ENCODE measurements around the gene DNMT3A. TPM values are rescaled to one million over a fixed set of nuclear protein-coding genes. Genes with fewer than 3 reads are reported as not detected.

Gene DNMT3A
- total RNA-seq, 2 donors from 2014 or later: 55.2 to 64.6 TPM

DNA sequence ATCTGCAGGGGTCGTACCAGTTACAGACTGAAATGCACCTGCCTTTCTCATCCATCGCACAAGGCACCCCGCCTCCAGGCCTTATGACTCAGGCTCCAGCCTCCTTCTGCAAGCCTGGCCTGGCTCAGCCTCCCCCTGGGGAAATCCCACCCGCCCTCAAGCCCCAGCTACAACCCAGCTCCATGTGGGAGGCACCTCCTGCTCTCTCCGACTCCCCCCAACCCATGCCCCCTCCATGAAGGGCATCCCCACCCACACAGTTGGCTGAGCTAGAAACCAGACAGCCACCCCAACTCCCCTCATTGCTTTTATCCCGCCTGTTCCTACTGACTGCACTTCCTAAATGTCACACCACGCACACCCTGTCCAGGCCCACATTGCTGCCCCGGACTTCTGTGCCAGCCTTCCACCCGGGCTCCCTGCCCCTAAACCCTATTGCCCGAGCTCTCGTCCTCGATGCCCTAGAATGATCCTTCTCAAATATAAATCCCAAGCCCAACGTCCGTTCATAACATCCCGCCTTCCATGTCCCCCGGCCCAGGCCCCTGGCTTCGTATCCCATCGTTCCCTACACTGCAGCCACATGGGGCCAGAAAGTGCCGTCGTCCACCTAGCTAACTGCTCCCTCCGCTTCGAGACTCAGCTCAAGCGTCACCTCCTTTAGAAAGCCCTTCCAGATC lies 9.9 kb downstream of the DNMT3A start:
- peak; percentile 89 for ATAC-seq (replicated peaks)
- Mint-ChIP-seq H3K27me3 (no peaks in the 10 kb centered on the region), H3K27ac (peak overlapping the region; percentile 36), H3K4me3 (peak overlapping the region; percentile 29), H3K36me3 (ENCODE audit: low read depth) (peaks cover 24% of the 10 kb centered on the region), H3K9me3 (peaks cover 9% of the 10 kb centered on the region), H3K4me1 (peaks cover 47% of the 10 kb centered on the region)

- no peak overlapping the region for H3K4me3 Mint-ChIP-seq
- no peak overlapping the region for H3K27ac Mint-ChIP-seq
- H3K4me1 Mint-ChIP-seq: peaks cover 43% of the 10 kb centered on the region
- peaks cover 9% of the 10 kb centered on the region for H3K9me3 Mint-ChIP-seq
- peaks cover 31% of the 10 kb centered on the region for H3K36me3 Mint-ChIP-seq (ENCODE audit: low read depth)
- H3K27me3 Mint-ChIP-seq: no peaks in the 10 kb centered on the region
- no peak for ATAC-seq (replicated peaks)
Observed at GRCh38 chr2:25330937-25331336, 10.8 kb downstream of the DNMT3A start.

DNA sequence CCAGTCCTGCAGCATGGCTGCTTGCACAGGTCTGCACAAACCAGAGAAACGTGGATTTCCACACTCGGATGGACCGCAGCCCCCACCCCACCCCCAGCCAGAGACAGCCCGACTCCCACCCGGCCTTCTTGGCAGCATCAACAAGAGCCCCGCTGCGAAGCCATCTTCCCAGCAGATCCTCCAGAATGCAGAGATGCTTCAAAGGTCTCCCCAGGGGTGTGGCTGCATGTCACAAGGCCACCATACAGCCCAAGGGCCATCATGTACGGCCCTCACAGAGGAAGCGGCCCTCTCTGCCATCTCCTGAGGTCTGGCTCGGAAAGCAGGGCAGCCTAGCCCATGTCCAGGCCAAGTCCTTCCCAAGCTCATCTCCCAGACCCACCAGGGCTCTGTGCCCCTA lies 11.5 kb downstream of the DNMT3A start:
- H3K4me3 Mint-ChIP-seq: no peak overlapping the region
- H3K27ac Mint-ChIP-seq: no peak overlapping the region
- H3K36me3 Mint-ChIP-seq (ENCODE audit: low read depth): peaks cover 32% of the 10 kb centered on the region
- peaks cover 9% of the 10 kb centered on the region for H3K9me3 Mint-ChIP-seq
- H3K27me3 Mint-ChIP-seq: no peaks in the 10 kb centered on the region
- ATAC-seq (replicated peaks): no peak
- peaks cover 38% of the 10 kb centered on the region for H3K4me1 Mint-ChIP-seq

DNA sequence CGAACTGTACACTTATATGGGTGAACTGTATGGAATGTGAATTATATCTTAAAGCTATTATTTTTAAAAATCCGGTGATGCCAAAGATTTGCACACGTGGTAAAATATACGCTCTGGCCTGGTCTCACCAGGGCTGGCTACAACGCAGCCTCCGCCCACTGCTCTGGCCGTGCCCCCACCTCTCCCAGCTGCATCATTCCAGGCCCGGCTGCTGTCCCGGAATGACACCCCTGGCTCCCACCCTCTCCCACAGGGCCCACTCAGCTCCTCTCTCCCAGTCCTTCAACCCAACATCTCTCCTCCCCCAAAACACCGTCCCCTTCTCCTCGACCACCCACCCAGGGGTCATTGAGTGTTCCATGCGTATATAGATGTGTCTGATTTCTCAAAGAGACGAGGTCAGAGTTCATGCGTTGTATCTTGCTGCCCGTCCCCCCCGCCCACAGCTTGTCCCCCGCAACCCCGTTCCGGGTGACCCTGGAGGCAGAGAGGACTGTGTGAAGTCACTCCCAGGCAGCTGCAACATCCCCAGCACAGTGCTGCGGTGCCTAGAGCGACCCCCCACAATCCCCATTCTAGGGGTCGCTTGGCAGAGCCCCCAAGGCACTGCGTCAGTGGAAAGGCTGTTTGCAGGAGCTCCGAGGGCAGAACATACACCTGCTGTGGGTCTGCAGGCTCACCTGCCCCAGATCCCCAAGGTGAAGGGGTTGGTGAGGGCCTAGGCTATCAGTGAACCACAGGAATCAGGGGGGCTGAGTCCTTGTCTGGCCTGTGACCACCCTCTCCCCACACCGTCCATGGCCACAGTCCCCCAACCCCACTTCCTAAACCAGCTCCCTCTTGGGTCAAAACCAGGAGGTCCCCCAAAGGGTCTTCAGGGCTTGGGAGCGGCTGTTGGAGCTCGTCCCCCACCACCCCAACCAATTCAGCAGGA lies 13.3 kb downstream of the DNMT3A start:
- Mint-ChIP-seq H3K36me3 (ENCODE audit: low read depth) (peaks cover 32% of the 10 kb centered on the region), H3K27ac (peak overlapping the region; percentile 47), H3K27me3 (no peaks in the 10 kb centered on the region), H3K4me3 (no peak overlapping the region), H3K9me3 (peaks cover 9% of the 10 kb centered on the region), H3K4me1 (peaks cover 32% of the 10 kb centered on the region)
- no peak for ATAC-seq (replicated peaks)

DNA sequence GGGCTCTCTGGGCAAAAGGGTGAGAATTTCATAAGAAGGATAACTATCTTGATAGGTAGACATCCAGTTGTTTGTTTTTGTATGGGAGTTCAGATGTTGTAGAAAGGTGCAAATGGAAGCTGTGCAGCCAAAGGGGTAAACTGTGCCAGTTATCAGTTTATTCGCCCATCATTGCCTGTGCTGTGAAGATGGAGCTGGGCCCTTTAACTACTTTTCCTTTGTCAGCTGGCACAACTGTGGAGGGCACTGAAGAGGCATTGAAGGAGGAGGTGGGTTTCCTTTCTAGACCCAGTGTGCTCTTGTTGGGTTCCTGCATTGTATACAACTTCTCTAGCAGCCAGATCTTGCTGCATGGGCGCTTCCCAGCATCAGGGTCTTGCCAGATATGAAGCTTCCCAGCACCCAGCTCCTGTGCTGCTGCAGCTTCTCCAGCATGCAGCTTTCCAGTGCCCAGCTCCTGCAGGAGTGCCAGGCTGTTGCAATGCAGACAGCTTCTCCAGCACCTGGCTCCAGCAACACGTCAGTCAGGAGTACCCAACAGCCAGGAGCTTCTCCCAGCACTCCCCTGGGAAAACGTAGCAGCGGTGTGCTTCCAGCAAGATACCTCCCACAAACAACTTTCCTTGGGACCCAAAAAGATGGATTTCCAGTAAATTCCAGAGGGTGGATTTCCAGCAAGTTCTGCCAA lies 15.3 kb downstream of the DNMT3A start:
- H3K36me3 Mint-ChIP-seq (ENCODE audit: low read depth): peaks cover 39% of the 10 kb centered on the region
- H3K4me1 Mint-ChIP-seq: peaks cover 35% of the 10 kb centered on the region
- no peak overlapping the region for H3K27ac Mint-ChIP-seq
- H3K9me3 Mint-ChIP-seq: peaks cover 9% of the 10 kb centered on the region
- ATAC-seq (replicated peaks): no peak
- no peaks in the 10 kb centered on the region for H3K27me3 Mint-ChIP-seq
- no peak overlapping the region for H3K4me3 Mint-ChIP-seq

DNA sequence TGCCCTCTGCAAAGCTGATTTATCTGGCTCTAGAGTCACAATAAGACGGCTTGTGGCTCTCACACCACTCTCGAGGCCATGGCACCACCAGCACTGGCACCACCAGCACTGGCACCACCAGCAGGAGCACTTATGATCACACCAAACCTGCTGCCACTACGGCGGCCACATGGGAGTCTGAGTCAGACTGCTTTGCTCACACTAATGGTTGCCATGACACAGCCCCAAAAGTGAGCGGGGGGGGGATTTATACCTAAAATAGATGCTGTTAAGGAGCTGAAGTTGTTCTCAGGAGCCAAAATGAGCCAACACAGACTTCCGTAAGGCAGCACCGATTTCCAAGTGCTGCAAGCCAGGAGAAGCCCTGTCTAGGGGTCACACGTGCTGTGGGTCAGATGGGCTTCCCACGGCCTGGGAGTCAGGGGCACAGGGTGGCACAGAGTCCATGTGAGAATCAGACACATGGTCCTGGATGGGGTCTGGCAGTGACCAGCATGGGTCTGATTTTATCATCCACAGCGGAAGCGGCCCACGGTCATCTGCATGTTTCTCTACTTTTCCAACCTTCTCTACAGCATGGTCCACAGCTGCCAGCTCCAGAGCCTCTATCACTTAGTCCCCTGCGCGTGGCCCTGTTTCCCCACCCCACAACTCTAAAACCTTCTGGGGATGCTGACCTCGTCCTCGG lies 16.7 kb downstream of the DNMT3A start:
- Mint-ChIP-seq H3K4me1 (peaks cover 34% of the 10 kb centered on the region), H3K27ac (no peak overlapping the region), H3K9me3 (peaks cover 9% of the 10 kb centered on the region), H3K4me3 (no peak overlapping the region), H3K27me3 (no peaks in the 10 kb centered on the region), H3K36me3 (ENCODE audit: low read depth) (peaks cover 33% of the 10 kb centered on the region)
- no peak for ATAC-seq (replicated peaks)

DNA sequence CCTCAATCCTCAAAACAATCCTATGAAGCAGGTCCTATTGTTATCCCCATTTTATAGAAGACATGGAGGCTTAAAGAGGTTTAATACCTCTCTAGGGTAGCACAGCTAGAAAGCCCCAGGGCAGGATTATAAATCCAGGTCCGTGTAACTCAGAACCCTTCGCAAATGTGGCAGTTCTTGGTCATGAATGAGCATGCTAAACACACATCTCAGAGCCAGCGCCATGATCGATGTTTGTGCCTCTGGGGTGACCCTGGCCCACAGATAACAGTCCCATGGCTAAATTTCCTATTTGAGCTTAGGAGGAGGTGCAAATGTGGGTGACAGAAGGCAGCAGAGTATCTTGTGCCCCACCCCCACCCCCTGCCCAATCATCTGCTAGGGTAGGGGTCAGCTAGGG lies 17.5 kb downstream of the DNMT3A start:
- no peak for ATAC-seq (replicated peaks)
- no peaks in the 10 kb centered on the region for H3K27me3 Mint-ChIP-seq
- peaks cover 9% of the 10 kb centered on the region for H3K9me3 Mint-ChIP-seq
- H3K27ac Mint-ChIP-seq: no peak overlapping the region
- peak overlapping the region; percentile 84 for H3K4me3 Mint-ChIP-seq
- H3K36me3 Mint-ChIP-seq (ENCODE audit: low read depth): peaks cover 33% of the 10 kb centered on the region
- peaks cover 37% of the 10 kb centered on the region for H3K4me1 Mint-ChIP-seq

DNA sequence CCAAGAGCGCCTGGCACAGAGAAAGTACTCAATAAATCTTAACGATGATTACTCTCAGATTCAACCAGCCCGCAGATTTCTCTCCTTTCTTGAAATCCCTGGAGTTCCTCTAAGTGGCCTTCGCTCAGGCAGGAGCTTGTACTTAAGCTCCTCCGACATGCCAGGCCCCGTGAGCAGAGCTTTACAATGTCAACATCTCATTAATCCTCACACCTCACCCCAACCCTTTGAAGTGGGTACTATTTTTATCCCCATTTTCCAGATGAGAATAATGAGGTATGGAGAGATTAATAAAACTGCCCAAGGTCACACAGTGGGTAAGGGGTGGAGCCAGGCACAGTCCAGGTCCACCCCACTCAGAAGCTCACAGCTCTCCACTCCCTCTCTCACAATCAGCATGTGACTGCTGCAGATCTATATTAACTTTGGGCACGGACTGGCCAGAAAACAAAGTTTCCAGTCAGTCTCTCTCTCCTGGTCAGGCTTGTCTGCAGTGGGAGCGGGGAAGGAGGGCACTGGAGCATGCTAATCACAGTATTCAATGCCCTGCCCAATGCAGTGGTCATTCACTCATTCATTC lies 18.0 kb downstream of the DNMT3A start:
- H3K36me3 Mint-ChIP-seq (ENCODE audit: low read depth): peaks cover 33% of the 10 kb centered on the region
- no peaks in the 10 kb centered on the region for H3K27me3 Mint-ChIP-seq
- no peak for ATAC-seq (replicated peaks)
- peak overlapping the region; percentile 90 for H3K27ac Mint-ChIP-seq
- peaks cover 9% of the 10 kb centered on the region for H3K9me3 Mint-ChIP-seq
- H3K4me1 Mint-ChIP-seq: peaks cover 37% of the 10 kb centered on the region
- peak overlapping the region; percentile 84 for H3K4me3 Mint-ChIP-seq

GRCh38 chr2:25323042-25323514 lies 18.6 kb downstream of the DNMT3A start:
- peaks cover 37% of the 10 kb centered on the region for H3K4me1 Mint-ChIP-seq
- ATAC-seq (replicated peaks): peak; percentile 90
- peaks cover 30% of the 10 kb centered on the region for H3K36me3 Mint-ChIP-seq (ENCODE audit: low read depth)
- H3K9me3 Mint-ChIP-seq: peaks cover 9% of the 10 kb centered on the region
- H3K4me3 Mint-ChIP-seq: peak overlapping the region; percentile 84
- H3K27me3 Mint-ChIP-seq: no peaks in the 10 kb centered on the region
- peak overlapping the region; percentile 90 for H3K27ac Mint-ChIP-seq

DNA sequence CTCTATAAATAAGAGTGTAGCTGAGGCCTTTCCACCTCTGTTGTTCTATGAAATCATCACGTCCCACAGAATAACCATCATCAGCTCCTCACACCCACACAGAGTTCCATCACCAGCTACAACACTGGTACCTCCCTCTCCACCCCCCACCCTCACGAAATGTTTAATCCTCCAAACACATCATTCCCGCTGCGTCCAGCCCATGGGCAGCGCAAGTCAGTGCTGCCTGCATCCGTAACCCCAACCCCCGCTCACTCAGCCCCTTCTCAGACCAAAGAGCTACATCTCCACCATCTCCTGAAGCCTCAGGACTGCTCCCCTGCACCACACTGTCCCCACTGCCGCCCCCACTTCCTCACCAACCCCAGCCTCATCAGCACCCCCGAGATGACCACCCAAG lies 19.4 kb downstream of the DNMT3A start:
- H3K36me3 Mint-ChIP-seq (ENCODE audit: low read depth): peaks cover 23% of the 10 kb centered on the region

GRCh38 chr2:25320077-25320476 lies 21.6 kb downstream of the DNMT3A start:
- peaks cover 11% of the 10 kb centered on the region for H3K36me3 Mint-ChIP-seq (ENCODE audit: low read depth)
- H3K9me3 Mint-ChIP-seq: no peaks in the 10 kb centered on the region
- no peak for ATAC-seq (replicated peaks)
- H3K4me1 Mint-ChIP-seq: peaks cover 54% of the 10 kb centered on the region
- H3K27ac Mint-ChIP-seq: no peak overlapping the region
- H3K4me3 Mint-ChIP-seq: no peak overlapping the region
- H3K27me3 Mint-ChIP-seq: no peaks in the 10 kb centered on the region

More for the DNA sequence above, 19.4 kb downstream of the DNMT3A start:
- Mint-ChIP-seq H3K27ac (peak overlapping the region; percentile 90), H3K27me3 (no peaks in the 10 kb centered on the region), H3K4me3 (peak overlapping the region; percentile 84), H3K9me3 (peaks cover 3% of the 10 kb centered on the region), H3K4me1 (peaks cover 40% of the 10 kb centered on the region)
- peak; percentile 54 for ATAC-seq (replicated peaks)

GRCh38 chr2:25316101-25316500 lies 25.6 kb downstream of the DNMT3A start:
- Mint-ChIP-seq H3K9me3 (no peaks in the 10 kb centered on the region), H3K36me3 (ENCODE audit: low read depth) (peaks cover 32% of the 10 kb centered on the region), H3K27me3 (no peaks in the 10 kb centered on the region), H3K4me1 (peaks cover 25% of the 10 kb centered on the region), H3K4me3 (no peak overlapping the region), H3K27ac (peak overlapping the region; percentile 75)
- no peak for ATAC-seq (replicated peaks)

- Mint-ChIP-seq H3K36me3 (ENCODE audit: low read depth) (peaks cover 38% of the 10 kb centered on the region), H3K27ac (peak overlapping the region; percentile 75), H3K4me3 (peak overlapping the region; percentile 85), H3K9me3 (no peaks in the 10 kb centered on the region), H3K4me1 (peaks cover 28% of the 10 kb centered on the region), H3K27me3 (no peaks in the 10 kb centered on the region)
- ATAC-seq (replicated peaks): no peak
Observed at GRCh38 chr2:25315316-25315680, 26.4 kb downstream of the DNMT3A start.
